ENCODE data around the gene ADCY2.

DNA sequence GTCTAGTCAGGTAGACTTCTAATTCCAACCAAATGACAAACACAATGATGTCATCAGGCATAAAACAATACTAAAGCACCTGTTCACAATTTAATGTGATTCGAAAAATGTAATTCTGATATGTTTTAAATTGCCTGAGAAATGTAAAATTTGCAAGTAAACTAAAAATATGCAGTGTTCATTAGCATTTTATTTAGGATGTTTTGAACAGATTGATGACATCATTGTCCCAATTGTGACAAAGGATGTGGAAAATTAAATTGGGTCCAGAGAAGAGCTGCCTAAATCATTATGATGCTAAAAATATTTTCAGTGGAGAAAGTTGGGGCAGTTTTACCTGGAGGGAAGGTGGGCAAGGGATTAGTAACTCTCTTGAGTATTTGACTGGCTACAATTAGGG, 368.5 kb downstream of the ADCY2 start:
- TF ChIP-seq, protein P1, sequence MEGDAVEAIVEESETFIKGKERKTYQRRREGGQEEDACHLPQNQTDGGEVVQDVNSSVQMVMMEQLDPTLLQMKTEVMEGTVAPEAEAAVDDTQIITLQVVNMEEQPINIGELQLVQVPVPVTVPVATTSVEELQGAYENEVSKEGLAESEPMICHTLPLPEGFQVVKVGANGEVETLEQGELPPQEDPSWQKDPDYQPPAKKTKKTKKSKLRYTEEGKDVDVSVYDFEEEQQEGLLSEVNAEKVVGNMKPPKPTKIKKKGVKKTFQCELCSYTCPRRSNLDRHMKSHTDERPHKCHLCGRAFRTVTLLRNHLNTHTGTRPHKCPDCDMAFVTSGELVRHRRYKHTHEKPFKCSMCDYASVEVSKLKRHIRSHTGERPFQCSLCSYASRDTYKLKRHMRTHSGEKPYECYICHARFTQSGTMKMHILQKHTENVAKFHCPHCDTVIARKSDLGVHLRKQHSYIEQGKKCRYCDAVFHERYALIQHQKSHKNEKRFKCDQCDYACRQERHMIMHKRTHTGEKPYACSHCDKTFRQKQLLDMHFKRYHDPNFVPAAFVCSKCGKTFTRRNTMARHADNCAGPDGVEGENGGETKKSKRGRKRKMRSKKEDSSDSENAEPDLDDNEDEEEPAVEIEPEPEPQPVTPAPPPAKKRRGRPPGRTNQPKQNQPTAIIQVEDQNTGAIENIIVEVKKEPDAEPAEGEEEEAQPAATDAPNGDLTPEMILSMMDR (IDR thresholded peaks at IDR 0.05) = no peak
- no peak for TF ChIP-seq POLR2A (IDR thresholded peaks at IDR 0.05)
